SH-SY5Y (cell line): ENCODE measurements around the gene ZNF280B.

Experiments used
- GATA2 ChIP-seq: IDR thresholded peaks from 2 replicates; pipeline ENCODE4 v1.6.1; 2011; ENCODE audit warnings: mild to moderate bottlenecking, low read depth, low read length
- GATA3 ChIP-seq: IDR thresholded peaks from 2 replicates; pipeline ENCODE4 v1.6.1; 2011; ENCODE audit warnings: low read depth, mild to moderate bottlenecking, low read length, moderate library complexity

ZNF280B gene

GRCh38 chr22:22508274-22509176 is at the start of gene ZNF280B:
TSS of gene ZNF280B (minus strand) at chr22:22508742. CDS start at chr22:22489398, 19,344 bp downstream.
- TF ChIP-seq GATA2 (no peak), GATA3 (no peak)

GRCh38 chr22:22556995-22557925 is 48.7 kb upstream of the ZNF280B start:
- TF ChIP-seq GATA3 = no peak
- no peak for TF ChIP-seq GATA2

GRCh38 chr22:22556578-22556977 is 48.0 kb upstream of the ZNF280B start:
- TF ChIP-seq GATA2 (no peak), GATA3 (no peak)

GRCh38 chr22:22555596-22555995 is 47.1 kb upstream of the ZNF280B start:
- TF ChIP-seq GATA3 (no peak), GATA2 (no peak)

GRCh38 chr22:22554587-22555284 is 46.2 kb upstream of the ZNF280B start:
- TF ChIP-seq GATA3 (no peak), GATA2 (no peak)

- TF ChIP-seq GATA2 (no peak), GATA3 (no peak)
Observed at GRCh38 chr22:22553735-22554586, 45.4 kb upstream of the ZNF280B start.

GRCh38 chr22:22553141-22553540 is 44.6 kb upstream of the ZNF280B start:
- TF ChIP-seq GATA2 = no peak
- no peak for TF ChIP-seq GATA3

GRCh38 chr22:22552630-22553029 is 44.1 kb upstream of the ZNF280B start:
- TF ChIP-seq GATA2 (no peak), GATA3 (no peak)

GRCh38 chr22:22550789-22551434 is 42.4 kb upstream of the ZNF280B start:
- no peak for TF ChIP-seq GATA3
- TF ChIP-seq GATA2 = no peak

- TF ChIP-seq GATA2 (no peak), GATA3 (no peak)
Observed at GRCh38 chr22:22548910-22549309, 40.4 kb upstream of the ZNF280B start.

- TF ChIP-seq GATA3 (no peak), GATA2 (no peak)
Observed at GRCh38 chr22:22548317-22548716, 39.8 kb upstream of the ZNF280B start.

- TF ChIP-seq GATA3 = no peak
- TF ChIP-seq GATA2 = no peak
Observed at GRCh38 chr22:22547692-22548300, 39.3 kb upstream of the ZNF280B start.

- TF ChIP-seq GATA2 (no peak), GATA3 (no peak)
Observed at GRCh38 chr22:22547226-22547625, 38.7 kb upstream of the ZNF280B start.
